Measurements from ENCODE around the gene ERCC3.

GRCh38 chr2:127220102-127220767 lies 73.7 kb downstream of the ERCC3 start, which contains the start of gene CYP27C1:
- TF ChIP-seq ZFX (IDR thresholded peaks at IDR 0.05) (no peak), CTCF (IDR thresholded peaks at IDR 0.05 in 2 of 3, conservative IDR thresholded peaks at IDR 0.05 in 1 of 3; ENCODE audit: borderline replicate concordance in 1 of 3, insufficient read depth in 1 of 3, low read depth in 2 of 3, low read length in 2 of 3) (no peak), RAD21 (IDR thresholded peaks at IDR 0.05; ENCODE audit: low read depth) (no peak), POLR2A (IDR thresholded peaks at IDR 0.05; ENCODE audit: borderline replicate concordance, extremely low read depth, insufficient read depth, insufficient read length) (no peak), EZH2 (IDR thresholded peaks at IDR 0.05) (no peak), SRF (IDR thresholded peaks at IDR 0.05; ENCODE audit: low read depth) (no peak)
